ENCODE results near the gene MTIF2. TPM values are rescaled to one million over a fixed set of nuclear protein-coding genes. Genes with fewer than 3 reads are reported as not detected.

MTIF2 gene
- total and polyA plus RNA-seq, 2 experiments from 2014 or later, result 19.1 to 23.3 TPM

DNA sequence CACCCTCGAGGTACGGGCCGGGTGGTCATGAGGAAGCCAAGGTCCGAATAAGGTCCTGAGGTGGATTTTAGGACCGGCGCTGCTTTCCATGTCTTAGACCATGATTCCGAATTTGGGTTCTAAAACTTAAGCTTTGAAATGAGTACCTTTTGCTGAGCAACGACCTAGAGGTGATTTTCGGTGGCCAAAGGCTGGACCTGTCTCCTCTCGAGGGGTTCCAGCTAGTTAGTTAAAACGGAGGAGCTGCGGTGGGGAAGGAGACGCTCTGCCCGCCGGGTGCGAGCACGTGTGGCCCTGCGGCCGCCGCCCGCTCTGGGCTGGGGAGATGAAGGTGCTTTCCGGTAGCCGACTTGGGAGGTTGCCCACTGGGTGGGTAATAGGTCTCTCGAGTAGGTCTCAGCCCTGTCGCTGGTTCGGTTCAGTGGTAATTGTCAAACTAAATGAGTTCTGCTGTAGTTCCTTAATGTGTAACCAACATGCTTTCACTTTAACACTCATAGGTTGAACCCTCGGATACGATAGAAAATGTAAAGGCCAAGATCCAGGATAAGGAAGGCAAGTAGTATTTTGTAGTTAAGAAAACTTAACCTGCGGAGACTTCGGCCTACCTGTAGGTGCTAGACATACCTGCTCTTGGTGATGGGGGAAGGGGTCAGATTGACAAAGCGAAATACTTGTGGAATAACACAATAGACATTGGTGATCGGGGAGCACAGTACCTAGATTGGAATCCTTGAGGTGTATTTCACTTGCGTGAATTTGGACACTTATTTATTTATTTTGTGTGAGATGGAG lies 36.0 kb downstream of the MTIF2 start:
- H3K4me2 ChIP-seq (ENCODE audit: unreplicated experiment), result peak overlapping the region; percentile 94
- in situ Hi-C loops (cut with MboI), result no loop called here
- peaks cover 42% of the 10 kb centered on the region for H3F3A ChIP-seq (ENCODE audit: insufficient read depth)
- no peak for TF ChIP-seq EZH2phosphoT487 (IDR thresholded peaks at IDR 0.05; ENCODE audit: insufficient read depth, low read depth)
- TF ChIP-seq EZH2 (IDR thresholded peaks at IDR 0.05; ENCODE audit: insufficient read depth, poor library complexity, severe bottlenecking), result no peak
- WGBS, 2 experiments (ENCODE audit: low coverage in 1 of 2, low lambda C conversion rate in 2 of 2, missing lambda C conversion rate in 2 of 2), result 8% methylated on average over 33 of the region's 33 CpGs
- H3K4me1 ChIP-seq (ENCODE audit: insufficient read depth), result peaks cover 23% of the 10 kb centered on the region
- H3K9me3 ChIP-seq (ENCODE audit: low read depth), result no peaks in the 10 kb centered on the region
- peak overlapping the region; percentile 94 for H3K27ac ChIP-seq
- H3K27me3 ChIP-seq (replicated peaks; ENCODE audit: insufficient read depth), result no peaks in the 10 kb centered on the region
- peak; percentile 65 for DNase-seq
- H3K9me2 ChIP-seq (ENCODE audit: insufficient read depth), result no peaks in the 10 kb centered on the region
- H3K9ac ChIP-seq, result peak overlapping the region; percentile 98
- H3K79me2 ChIP-seq (ENCODE audit: insufficient read depth), result peaks cover 78% of the 10 kb centered on the region
- no peaks in the 10 kb centered on the region for H4K20me1 ChIP-seq (ENCODE audit: insufficient read depth)
- peaks cover 37% of the 10 kb centered on the region for H3K36me3 ChIP-seq (ENCODE audit: low read depth)
- H3K4me3 ChIP-seq, result peak overlapping the region; percentile 100
- H2AFZ ChIP-seq, result peak overlapping the region; percentile 90

DNA sequence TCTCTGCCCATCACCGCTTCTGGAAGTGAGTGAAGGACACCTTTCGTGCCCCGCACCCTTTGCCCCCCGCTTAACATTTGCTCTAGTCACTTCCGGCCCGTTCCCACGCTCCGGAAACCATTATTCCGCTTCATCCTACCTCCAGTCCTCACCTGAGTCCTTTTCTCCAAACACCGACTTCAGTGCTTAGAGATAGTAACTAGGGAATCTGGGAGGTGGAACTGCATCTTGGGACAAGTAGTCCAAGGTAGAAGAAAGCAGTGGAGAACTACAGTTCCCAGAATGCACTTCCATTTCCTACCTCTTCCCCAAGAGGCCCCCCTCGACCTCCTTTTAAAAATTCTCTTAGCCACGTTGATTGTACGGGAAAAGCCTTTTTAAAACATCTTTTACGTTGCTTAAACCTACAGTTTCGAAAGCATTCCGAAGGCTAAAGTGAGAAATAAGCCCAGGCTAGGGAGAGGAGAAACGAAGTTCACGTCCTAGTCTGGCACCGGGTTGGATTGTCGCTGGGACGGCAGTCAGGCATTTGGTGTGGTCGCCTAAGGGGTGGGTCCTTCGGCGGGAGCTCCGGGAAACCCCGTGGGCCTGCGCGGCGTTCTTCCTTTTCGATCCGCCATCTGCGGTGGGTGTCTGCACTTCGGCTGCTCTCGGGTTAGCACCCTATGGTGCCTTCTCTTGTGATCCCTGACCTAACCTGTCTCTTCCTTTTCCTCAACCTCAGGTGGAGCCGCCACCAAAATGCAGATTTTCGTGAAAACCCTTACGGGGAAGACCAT lies 36.8 kb downstream of the MTIF2 start, which contains the start of the genes CLHC1 and RPS27A:
CLHC1 (minus strand) TSS at position 210 of the 779 bp plus-strand sequence. CDS start 9,882 bp downstream, outside the sequence.
RPS27A (plus strand) TSS at position 605 of the 779 bp plus-strand sequence; CDS start at position 742, 137 bp downstream.
- TF ChIP-seq EZH2 (IDR thresholded peaks at IDR 0.05; ENCODE audit: insufficient read depth, poor library complexity, severe bottlenecking), result no peak
- no peak for TF ChIP-seq EZH2phosphoT487 (IDR thresholded peaks at IDR 0.05; ENCODE audit: insufficient read depth, low read depth)
- in situ Hi-C loops (cut with MboI), result no loop called here
- peak within 1 kb of the TSS; percentile 90 for H2AFZ ChIP-seq
- H3K27me3 ChIP-seq (replicated peaks; ENCODE audit: insufficient read depth), result no peaks in the 10 kb centered on the region
- H3K4me2 ChIP-seq (ENCODE audit: unreplicated experiment), result peak within 1 kb of the TSS; percentile 94
- H3K27ac ChIP-seq, result peak within 1 kb of the TSS; percentile 94
- H3K79me2 ChIP-seq (ENCODE audit: insufficient read depth), result peaks cover 85% of the 10 kb centered on the region
- peak within 1 kb of the TSS; percentile 98 for H3K9ac ChIP-seq
- H4K20me1 ChIP-seq (ENCODE audit: insufficient read depth), result no peaks in the 10 kb centered on the region
- 1% methylated on average over 37 of the region's 37 CpGs for WGBS, 2 experiments (ENCODE audit: low coverage in 1 of 2, low lambda C conversion rate in 2 of 2, missing lambda C conversion rate in 2 of 2)
- H3K4me3 ChIP-seq, result peak within 1 kb of the TSS; percentile 100
- H3K9me3 ChIP-seq (ENCODE audit: low read depth), result no peaks in the 10 kb centered on the region
- peaks cover 37% of the 10 kb centered on the region for H3F3A ChIP-seq (ENCODE audit: insufficient read depth)
- no peaks in the 10 kb centered on the region for H3K9me2 ChIP-seq (ENCODE audit: insufficient read depth)
- peak; percentile 94 for DNase-seq
- peaks cover 36% of the 10 kb centered on the region for H3K36me3 ChIP-seq (ENCODE audit: low read depth)
- H3K4me1 ChIP-seq (ENCODE audit: insufficient read depth), result peaks cover 23% of the 10 kb centered on the region

DNA sequence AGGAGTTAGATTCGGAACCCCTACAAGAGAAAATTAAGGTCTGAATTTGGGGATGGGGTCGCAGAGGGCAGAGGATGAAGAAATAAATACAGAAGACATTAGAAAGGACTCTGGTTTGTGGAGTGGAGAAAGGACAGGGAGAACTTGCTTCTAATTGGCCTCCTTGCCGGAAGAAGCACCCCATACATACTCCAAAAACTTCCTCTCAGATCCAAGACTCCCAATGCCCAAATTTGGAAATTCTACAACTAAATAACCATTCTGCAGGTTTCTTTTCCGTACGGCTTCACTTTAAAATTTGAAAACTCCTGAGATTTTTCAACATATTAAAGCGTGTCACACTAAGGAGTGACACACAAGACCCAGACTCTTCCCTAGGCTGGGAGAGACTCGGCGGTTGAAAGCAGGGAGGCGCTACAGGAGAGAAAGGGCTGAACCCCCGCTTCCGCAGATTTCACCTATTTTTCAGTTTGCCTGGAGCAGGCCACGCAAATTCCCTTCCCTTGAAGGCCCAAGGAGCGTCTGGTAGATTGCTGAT lies 37.4 kb downstream of the MTIF2 start:
- peaks cover 31% of the 10 kb centered on the region for H3F3A ChIP-seq (ENCODE audit: insufficient read depth)
- peaks cover 23% of the 10 kb centered on the region for H3K4me1 ChIP-seq (ENCODE audit: insufficient read depth)
- peaks cover 30% of the 10 kb centered on the region for H3K36me3 ChIP-seq (ENCODE audit: low read depth)
- H3K4me2 ChIP-seq (ENCODE audit: unreplicated experiment), result peak overlapping the region; percentile 94
- H3K9ac ChIP-seq, result peak overlapping the region; percentile 98
- DNase-seq, result peak; percentile 54
- no peaks in the 10 kb centered on the region for H4K20me1 ChIP-seq (ENCODE audit: insufficient read depth)
- H3K27me3 ChIP-seq (replicated peaks; ENCODE audit: insufficient read depth), result no peaks in the 10 kb centered on the region
- in situ Hi-C loops (cut with MboI), result no loop called here
- H2AFZ ChIP-seq, result peak overlapping the region; percentile 90
- H3K9me2 ChIP-seq (ENCODE audit: insufficient read depth), result no peaks in the 10 kb centered on the region
- TF ChIP-seq EZH2phosphoT487 (IDR thresholded peaks at IDR 0.05; ENCODE audit: insufficient read depth, low read depth), result no peak
- no peak for TF ChIP-seq EZH2 (IDR thresholded peaks at IDR 0.05; ENCODE audit: insufficient read depth, poor library complexity, severe bottlenecking)
- H3K9me3 ChIP-seq (ENCODE audit: low read depth), result no peaks in the 10 kb centered on the region
- peak overlapping the region; percentile 94 for H3K27ac ChIP-seq
- H3K4me3 ChIP-seq, result peak overlapping the region; percentile 100
- H3K79me2 ChIP-seq (ENCODE audit: insufficient read depth), result peaks cover 92% of the 10 kb centered on the region
- WGBS, 2 experiments (ENCODE audit: low coverage in 1 of 2, low lambda C conversion rate in 2 of 2, missing lambda C conversion rate in 2 of 2), result 8 to 9% methylated on average over 13 of the region's 13 CpGs

DNA sequence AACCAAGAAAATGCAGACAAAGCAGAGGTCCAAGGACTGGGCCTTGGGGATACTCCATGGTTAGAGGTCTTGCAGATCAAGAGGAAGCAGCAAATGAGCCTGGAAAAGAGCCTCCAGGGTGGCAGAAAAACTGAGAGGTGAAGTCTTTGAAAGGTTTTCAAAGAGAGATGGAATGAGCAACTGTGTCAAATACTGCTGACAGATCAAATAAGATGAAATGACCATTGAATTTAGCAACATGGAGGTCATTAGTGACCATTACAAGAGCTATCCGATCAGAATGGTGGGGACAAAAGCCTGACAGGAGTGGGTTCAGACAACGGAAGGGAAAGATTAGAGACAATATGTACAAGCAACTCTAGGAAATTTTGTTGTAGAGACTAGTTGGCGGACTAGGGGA lies 38.5 kb downstream of the MTIF2 start:
- peaks cover 19% of the 10 kb centered on the region for H3K36me3 ChIP-seq (ENCODE audit: low read depth)
- H4K20me1 ChIP-seq (ENCODE audit: insufficient read depth), result no peaks in the 10 kb centered on the region
- no peak overlapping the region for H3K27ac ChIP-seq
- H3K9me2 ChIP-seq (ENCODE audit: insufficient read depth), result no peaks in the 10 kb centered on the region
- no peak for TF ChIP-seq EZH2phosphoT487 (IDR thresholded peaks at IDR 0.05; ENCODE audit: insufficient read depth, low read depth)
- TF ChIP-seq EZH2 (IDR thresholded peaks at IDR 0.05; ENCODE audit: insufficient read depth, poor library complexity, severe bottlenecking), result no peak
- in situ Hi-C loops (cut with MboI), result no loop called here
- no peak overlapping the region for H3K4me3 ChIP-seq
- peaks cover 91% of the 10 kb centered on the region for H3K79me2 ChIP-seq (ENCODE audit: insufficient read depth)
- no peak overlapping the region for H3K4me2 ChIP-seq (ENCODE audit: unreplicated experiment)
- no peaks in the 10 kb centered on the region for H3K27me3 ChIP-seq (replicated peaks; ENCODE audit: insufficient read depth)
- H3K9ac ChIP-seq, result no peak overlapping the region
- no peak for DNase-seq
- H3K9me3 ChIP-seq (ENCODE audit: low read depth), result no peaks in the 10 kb centered on the region
- peaks cover 23% of the 10 kb centered on the region for H3K4me1 ChIP-seq (ENCODE audit: insufficient read depth)
- peaks cover 21% of the 10 kb centered on the region for H3F3A ChIP-seq (ENCODE audit: insufficient read depth)
- 98% methylated on average over 3 of the region's 3 CpGs for WGBS, 2 experiments (ENCODE audit: low coverage in 1 of 2, low lambda C conversion rate in 2 of 2, missing lambda C conversion rate in 2 of 2)
- H2AFZ ChIP-seq, result no peak overlapping the region
